HUES6 (cell line): Measurements from ENCODE around the gene HSDL2.

Experiments used
- H3K27ac ChIP-seq: 2 replicates; pipeline ENCODE4 v1.7.0; 2013; ENCODE audit warnings: low read depth, mild to moderate bottlenecking, low read length, inconsistent platforms
- H3K27me3 ChIP-seq: 2 replicates; pipeline ENCODE4 v1.6.1; 2013; ENCODE audit warnings: low read length; ENCODE audit not compliant: control insufficient read depth, insufficient read depth
- H3K36me3 ChIP-seq: 2 replicates; pipeline ENCODE4 v1.6.1; 2013; ENCODE audit warnings: low read length; ENCODE audit not compliant: control insufficient read depth, insufficient read depth
- H3K4me1 ChIP-seq: 2 replicates; pipeline ENCODE4 v1.6.1; 2013; ENCODE audit warnings: low read length; ENCODE audit not compliant: control insufficient read depth, insufficient read depth
- H3K4me3 ChIP-seq: 2 replicates; pipeline ENCODE4 v1.5.1; 2013; ENCODE audit warnings: low read depth, low read length
- H3K9ac ChIP-seq: one replicate; pipeline ENCODE4 v1.6.1; 2013; ENCODE audit warnings: mild to moderate bottlenecking, low read length
- H3K9me3 ChIP-seq: 2 replicates; pipeline ENCODE4 v1.6.1; 2013; ENCODE audit warnings: low read depth, low read length; ENCODE audit not compliant: control insufficient read depth, insufficient read depth

HSDL2 gene

GRCh38 chr9:112487008-112487798 is 107.3 kb downstream of the HSDL2 start:
- no peaks in the 10 kb centered on the region for H3K27me3 ChIP-seq
- peak overlapping the region; percentile 82 for H3K27ac ChIP-seq
- H3K9me3 ChIP-seq: no peaks in the 10 kb centered on the region
- peaks cover 26% of the 10 kb centered on the region for H3K4me1 ChIP-seq
- H3K4me3 ChIP-seq: peak overlapping the region; percentile 92
- peaks cover 1% of the 10 kb centered on the region for H3K36me3 ChIP-seq
- peak overlapping the region; percentile 82 for H3K9ac ChIP-seq

DNA sequence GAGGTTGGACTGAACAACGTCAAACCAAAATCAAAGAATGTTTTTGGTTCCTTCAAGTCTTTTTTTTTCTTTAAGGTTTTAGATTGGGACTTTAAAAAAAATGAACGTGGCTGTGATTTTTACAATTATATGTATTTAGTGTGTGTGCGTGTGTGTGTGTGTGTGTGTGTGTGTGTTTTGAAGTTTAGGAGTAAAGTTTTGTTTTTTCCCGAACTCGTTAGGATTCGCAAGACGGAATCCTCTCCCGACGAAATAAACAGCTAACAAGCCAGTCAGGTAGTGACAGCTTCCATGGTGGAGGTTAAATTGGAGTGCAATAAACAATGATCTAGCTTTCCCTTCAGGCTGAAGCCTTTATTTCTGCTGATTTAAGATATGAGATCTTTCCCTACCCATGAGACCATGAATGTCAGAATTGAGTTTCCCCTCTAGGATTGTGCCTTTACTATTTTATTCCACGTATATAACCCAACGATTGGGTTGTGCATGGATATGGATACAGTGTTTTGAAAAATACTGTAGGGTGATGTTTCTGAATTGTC is 108.0 kb downstream of the HSDL2 start:
- H3K27ac ChIP-seq: no peak overlapping the region
- H3K4me3 ChIP-seq: peak overlapping the region; percentile 92
- no peaks in the 10 kb centered on the region; the same call in 1 of the 2 replicates for H3K9me3 ChIP-seq
- peak overlapping the region; percentile 82 for H3K9ac ChIP-seq
- H3K36me3 ChIP-seq: peaks cover 7% of the 10 kb centered on the region
- H3K4me1 ChIP-seq: peaks cover 26% of the 10 kb centered on the region
- no peaks in the 10 kb centered on the region for H3K27me3 ChIP-seq

GRCh38 chr9:112489039-112489546 is 109.2 kb downstream of the HSDL2 start:
- H3K4me1 ChIP-seq: peaks cover 26% of the 10 kb centered on the region
- peak overlapping the region; percentile 92 for H3K4me3 ChIP-seq
- peaks cover 9% of the 10 kb centered on the region; the same call in 1 of the 2 replicates for H3K9me3 ChIP-seq
- H3K36me3 ChIP-seq: peaks cover 18% of the 10 kb centered on the region
- no peaks in the 10 kb centered on the region for H3K27me3 ChIP-seq
- no peak overlapping the region for H3K9ac ChIP-seq
- no peak overlapping the region for H3K27ac ChIP-seq

DNA sequence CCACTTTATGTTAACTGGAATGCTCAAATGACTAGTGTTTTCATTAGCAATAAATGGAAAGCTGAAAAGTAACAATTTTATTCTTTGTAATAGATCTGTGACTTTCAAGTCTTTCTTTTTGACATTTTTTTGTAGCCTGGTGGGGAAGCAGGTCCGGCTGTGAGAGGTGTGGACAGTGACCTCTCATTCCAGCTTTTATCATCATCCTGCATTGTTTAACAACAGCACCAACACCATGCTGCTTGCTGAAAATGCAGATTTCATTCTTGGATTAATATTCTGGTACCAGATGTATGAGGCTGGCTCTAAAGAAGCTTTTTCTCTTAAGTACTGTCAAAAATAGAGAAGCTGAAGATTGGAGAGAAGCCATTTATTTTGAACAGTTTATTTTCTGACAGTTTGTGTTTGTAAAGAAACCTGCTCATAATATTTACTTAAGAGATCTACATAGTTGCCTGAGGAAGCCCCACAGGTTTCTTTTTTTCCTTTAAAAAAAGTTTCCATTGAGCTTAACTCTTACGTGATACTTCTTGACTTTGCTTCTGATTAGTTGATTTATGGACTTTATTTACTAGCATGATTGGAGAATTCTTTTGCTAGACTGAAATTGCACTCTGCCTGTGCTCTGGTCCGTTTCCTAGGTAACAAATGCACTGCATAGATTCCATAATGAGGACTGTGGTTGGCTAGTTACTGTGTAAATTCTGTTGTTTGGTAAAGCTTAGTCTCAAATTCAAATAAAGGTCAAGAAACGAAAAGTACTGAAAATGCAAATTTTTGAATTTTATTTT is 110.2 kb downstream of the HSDL2 start:
- H3K36me3 ChIP-seq: peaks cover 22% of the 10 kb centered on the region
- H3K27me3 ChIP-seq: no peaks in the 10 kb centered on the region
- H3K27ac ChIP-seq: no peak overlapping the region
- no peak overlapping the region for H3K9ac ChIP-seq
- 0 out of 2 replicates have a peak overlapping the region, but pooled peaks have one; percentile 24 for H3K4me3 ChIP-seq
- peaks cover 26% of the 10 kb centered on the region for H3K4me1 ChIP-seq
- peaks cover 13% of the 10 kb centered on the region; the same call in 1 of the 2 replicates for H3K9me3 ChIP-seq

- H3K36me3 ChIP-seq: peaks cover 29% of the 10 kb centered on the region
- peaks cover 13% of the 10 kb centered on the region; the same call in 1 of the 2 replicates for H3K9me3 ChIP-seq
- no peak overlapping the region for H3K9ac ChIP-seq
- H3K27ac ChIP-seq: no peak overlapping the region
- H3K4me3 ChIP-seq: no peak overlapping the region
- H3K27me3 ChIP-seq: no peaks in the 10 kb centered on the region
- peaks cover 32% of the 10 kb centered on the region for H3K4me1 ChIP-seq
These were observed 113.7 kb downstream of the HSDL2 start for GRCh38 chr9:112493393-112494137.

GRCh38 chr9:112494153-112494552 is 114.2 kb downstream of the HSDL2 start:
- H3K9me3 ChIP-seq: peaks cover 19% of the 10 kb centered on the region; the same call in 1 of the 2 replicates
- no peaks in the 10 kb centered on the region for H3K27me3 ChIP-seq
- no peak overlapping the region for H3K4me3 ChIP-seq
- peaks cover 27% of the 10 kb centered on the region for H3K4me1 ChIP-seq
- peaks cover 34% of the 10 kb centered on the region for H3K36me3 ChIP-seq
- H3K9ac ChIP-seq: no peak overlapping the region
- no peak overlapping the region for H3K27ac ChIP-seq

DNA sequence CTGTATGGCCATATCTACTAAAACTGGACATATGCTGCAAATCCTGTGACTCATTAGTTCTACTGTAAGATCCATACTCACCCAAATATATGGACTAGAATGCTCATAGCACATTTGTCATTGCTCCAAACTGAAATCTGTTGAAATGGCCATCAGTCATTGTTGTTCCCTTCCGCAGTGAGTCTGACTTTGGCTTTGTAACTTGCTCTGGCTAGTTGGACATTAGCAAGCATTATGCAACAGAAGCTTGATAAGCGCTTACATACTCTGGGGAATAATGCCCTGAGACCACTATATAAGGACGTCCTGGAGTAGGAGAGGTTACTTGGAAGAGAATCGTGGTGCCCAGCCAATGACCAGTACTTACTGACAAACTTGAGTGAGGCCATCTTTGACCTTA is 115.7 kb downstream of the HSDL2 start:
- no peaks in the 10 kb centered on the region for H3K27me3 ChIP-seq
- H3K9me3 ChIP-seq: peaks cover 20% of the 10 kb centered on the region; the same call in 1 of the 2 replicates
- no peak overlapping the region for H3K9ac ChIP-seq
- H3K4me3 ChIP-seq: no peak overlapping the region
- no peak overlapping the region for H3K27ac ChIP-seq
- H3K4me1 ChIP-seq: peaks cover 13% of the 10 kb centered on the region; the same call in 1 of the 2 replicates
- H3K36me3 ChIP-seq: peaks cover 34% of the 10 kb centered on the region

GRCh38 chr9:112496074-112496722 is 116.3 kb downstream of the HSDL2 start:
- Histone ChIP-seq H3K9me3 (peaks cover 20% of the 10 kb centered on the region; the same call in 1 of the 2 replicates), H3K4me3 (no peak overlapping the region), H3K9ac (no peak overlapping the region), H3K27me3 (no peaks in the 10 kb centered on the region), H3K4me1 (peaks cover 12% of the 10 kb centered on the region; the same call in 1 of the 2 replicates), H3K36me3 (peaks cover 34% of the 10 kb centered on the region), H3K27ac (no peak overlapping the region)

- Histone ChIP-seq H3K4me3 (no peak overlapping the region), H3K36me3 (peaks cover 6% of the 10 kb centered on the region; the same call in 1 of the 2 replicates), H3K4me1 (peaks cover 12% of the 10 kb centered on the region; the same call in 1 of the 2 replicates), H3K9ac (no peak overlapping the region), H3K9me3 (peaks cover 7% of the 10 kb centered on the region; the same call in 1 of the 2 replicates), H3K27ac (no peak overlapping the region), H3K27me3 (no peaks in the 10 kb centered on the region)
These were observed 120.9 kb downstream of the HSDL2 start for GRCh38 chr9:112500842-112501241.

DNA sequence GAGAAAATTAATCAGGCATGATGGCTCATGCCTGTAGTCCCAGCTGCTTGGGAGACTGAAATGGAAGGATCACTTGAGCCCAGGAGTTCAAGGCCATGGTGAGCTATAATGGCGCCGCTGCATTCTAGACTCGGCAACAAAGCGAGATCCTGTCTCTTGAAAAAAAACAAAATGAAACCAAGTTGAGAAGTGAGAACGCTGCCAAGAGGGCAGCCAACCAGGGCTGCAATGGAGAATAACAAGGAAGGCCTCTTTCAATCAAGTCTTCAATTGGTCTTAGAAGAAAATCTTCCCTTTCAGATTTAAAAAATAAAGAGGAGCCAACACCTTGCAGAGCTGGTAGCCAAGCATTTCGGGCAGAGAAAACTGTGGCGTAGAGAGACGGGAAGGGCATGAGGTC is 121.4 kb downstream of the HSDL2 start:
- H3K27me3 ChIP-seq: no peaks in the 10 kb centered on the region
- H3K4me1 ChIP-seq: peaks cover 11% of the 10 kb centered on the region; the same call in 1 of the 2 replicates
- H3K9me3 ChIP-seq: peaks cover 7% of the 10 kb centered on the region; the same call in 1 of the 2 replicates
- H3K4me3 ChIP-seq: no peak overlapping the region
- H3K27ac ChIP-seq: no peak overlapping the region
- H3K36me3 ChIP-seq: peaks cover 5% of the 10 kb centered on the region; the same call in 1 of the 2 replicates
- no peak overlapping the region for H3K9ac ChIP-seq
